ENCODE results near the gene NTF3. TPM values are rescaled to one million over a fixed set of nuclear protein-coding genes. Genes with fewer than 3 reads are reported as not detected.

Gene NTF3
- total RNA-seq, 3 donors from 2014 or later (not counting 1 experiment from before 2014, with no cell fraction given), result not detected

DNA sequence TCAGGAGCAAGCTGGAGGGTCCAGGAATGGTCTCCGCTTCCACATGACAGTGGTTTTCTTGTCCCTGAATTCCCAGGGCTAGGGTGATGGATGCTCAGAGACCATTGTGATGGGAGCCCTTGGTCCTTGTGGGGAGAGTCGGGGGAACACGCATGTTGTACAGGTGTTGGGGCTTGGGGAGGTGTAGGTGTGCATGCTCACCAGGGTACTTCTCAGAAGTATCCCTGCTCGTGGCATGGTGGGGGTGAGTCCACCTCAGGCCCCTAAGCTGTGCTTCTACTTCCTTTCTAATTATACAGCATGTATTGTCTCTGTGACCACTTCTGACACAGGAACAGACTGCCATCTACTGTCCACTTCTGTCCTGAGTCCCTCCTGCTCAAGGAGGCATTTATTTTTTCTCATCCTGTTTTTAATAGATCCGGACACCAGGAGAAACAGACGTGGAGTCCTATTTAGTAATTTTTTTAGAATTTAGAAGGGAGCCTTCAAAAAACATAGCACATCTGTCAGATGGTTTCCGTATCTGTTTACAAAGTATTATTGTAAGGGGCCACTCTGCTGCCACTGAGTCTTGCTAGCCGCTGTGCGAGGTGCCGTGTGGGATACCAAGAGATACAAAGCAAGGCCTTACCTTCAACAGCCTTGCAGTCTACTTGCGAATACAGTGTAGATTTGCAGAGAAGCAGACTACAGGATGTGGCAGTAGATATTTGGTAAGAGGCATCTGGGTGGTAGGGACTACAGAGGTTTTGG lies 10.5 kb downstream of the NTF3 start:
- no peaks in the 10 kb centered on the region for H3K36me3 ChIP-seq (ENCODE audit: control insufficient read depth, insufficient read depth, low read length)
- 76% methylated on average over 11 of the region's 11 CpGs for WGBS (ENCODE audit: insufficient coverage)
- no peaks in the 10 kb centered on the region for H3K9me3 Mint-ChIP-seq
- no peak overlapping the region for H3K4me3 Mint-ChIP-seq
- H3K36me3 Mint-ChIP-seq, result no peaks in the 10 kb centered on the region
- ATAC-seq, result no peak
- TF ChIP-seq, protein P1, sequence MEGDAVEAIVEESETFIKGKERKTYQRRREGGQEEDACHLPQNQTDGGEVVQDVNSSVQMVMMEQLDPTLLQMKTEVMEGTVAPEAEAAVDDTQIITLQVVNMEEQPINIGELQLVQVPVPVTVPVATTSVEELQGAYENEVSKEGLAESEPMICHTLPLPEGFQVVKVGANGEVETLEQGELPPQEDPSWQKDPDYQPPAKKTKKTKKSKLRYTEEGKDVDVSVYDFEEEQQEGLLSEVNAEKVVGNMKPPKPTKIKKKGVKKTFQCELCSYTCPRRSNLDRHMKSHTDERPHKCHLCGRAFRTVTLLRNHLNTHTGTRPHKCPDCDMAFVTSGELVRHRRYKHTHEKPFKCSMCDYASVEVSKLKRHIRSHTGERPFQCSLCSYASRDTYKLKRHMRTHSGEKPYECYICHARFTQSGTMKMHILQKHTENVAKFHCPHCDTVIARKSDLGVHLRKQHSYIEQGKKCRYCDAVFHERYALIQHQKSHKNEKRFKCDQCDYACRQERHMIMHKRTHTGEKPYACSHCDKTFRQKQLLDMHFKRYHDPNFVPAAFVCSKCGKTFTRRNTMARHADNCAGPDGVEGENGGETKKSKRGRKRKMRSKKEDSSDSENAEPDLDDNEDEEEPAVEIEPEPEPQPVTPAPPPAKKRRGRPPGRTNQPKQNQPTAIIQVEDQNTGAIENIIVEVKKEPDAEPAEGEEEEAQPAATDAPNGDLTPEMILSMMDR (IDR thresholded peaks at IDR 0.05), result no peak
- no peak overlapping the region for H3K27ac ChIP-seq (ENCODE audit: low read length)
- H3K9me3 ChIP-seq (ENCODE audit: control insufficient read depth, insufficient read depth, low read length), result no peaks in the 10 kb centered on the region
- no peak overlapping the region for H3K4me3 ChIP-seq (ENCODE audit: low read length)
- intact Hi-C loops (cut with micrococcal nuclease), result no loop called here
- peaks cover 18 to 48% of the 10 kb centered on the region in 2 donors for H3K27me3 Mint-ChIP-seq (ENCODE audit: low read depth in 2 of 2)
- no peak for DNase-seq
- no peaks in the 10 kb centered on the region for H3K4me1 ChIP-seq (ENCODE audit: control insufficient read depth, insufficient read depth, low read length)
- no peak overlapping the region for H3K27ac Mint-ChIP-seq
- H3K27me3 ChIP-seq (ENCODE audit: control insufficient read depth, insufficient read depth, low read length), result no peaks in the 10 kb centered on the region
- H3K4me1 Mint-ChIP-seq, result no peaks in the 10 kb centered on the region

DNA sequence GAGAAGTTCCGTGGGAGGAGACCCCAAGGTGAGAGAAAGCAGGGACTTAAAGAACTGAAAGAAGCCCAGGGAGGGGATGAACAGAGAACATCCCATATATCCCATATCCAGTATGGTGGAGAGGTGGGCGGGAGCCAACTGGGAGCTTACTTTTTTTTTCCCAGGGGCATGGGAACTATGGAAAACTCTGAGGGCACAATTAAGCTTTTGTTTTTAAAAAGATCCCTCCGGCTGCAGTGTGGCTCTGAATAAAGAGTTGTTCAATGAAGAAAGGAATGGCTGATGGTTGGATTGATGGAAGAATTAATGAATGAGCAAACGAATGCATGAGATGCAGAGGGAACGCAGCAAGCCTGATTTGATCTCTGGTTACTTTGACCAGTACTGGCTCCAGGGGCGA lies 12.6 kb downstream of the NTF3 start:
- H3K9me3 Mint-ChIP-seq, result no peaks in the 10 kb centered on the region
- no peak overlapping the region for H3K4me3 Mint-ChIP-seq
- WGBS (ENCODE audit: insufficient coverage), result 80% methylated on average over 6 of the region's 6 CpGs
- no peaks in the 10 kb centered on the region for H3K4me1 ChIP-seq (ENCODE audit: control insufficient read depth, insufficient read depth, low read length)
- H3K27me3 ChIP-seq (ENCODE audit: control insufficient read depth, insufficient read depth, low read length), result no peaks in the 10 kb centered on the region
- H3K36me3 Mint-ChIP-seq, result no peaks in the 10 kb centered on the region
- no peak for DNase-seq
- no peak overlapping the region for H3K27ac ChIP-seq (ENCODE audit: low read length)
- H3K27me3 Mint-ChIP-seq (ENCODE audit: low read depth in 2 of 2), result peaks cover 12 to 39% of the 10 kb centered on the region in 2 donors
- TF ChIP-seq, protein P1 (IDR thresholded peaks at IDR 0.05), result no peak
- no peaks in the 10 kb centered on the region for H3K4me1 Mint-ChIP-seq
- no peak overlapping the region for H3K4me3 ChIP-seq (ENCODE audit: low read length)
- intact Hi-C loops (cut with micrococcal nuclease), result no loop called here
- no peak for ATAC-seq
- no peak overlapping the region for H3K27ac Mint-ChIP-seq
- H3K36me3 ChIP-seq (ENCODE audit: control insufficient read depth, insufficient read depth, low read length), result no peaks in the 10 kb centered on the region
- H3K9me3 ChIP-seq (ENCODE audit: control insufficient read depth, insufficient read depth, low read length), result no peaks in the 10 kb centered on the region

DNA sequence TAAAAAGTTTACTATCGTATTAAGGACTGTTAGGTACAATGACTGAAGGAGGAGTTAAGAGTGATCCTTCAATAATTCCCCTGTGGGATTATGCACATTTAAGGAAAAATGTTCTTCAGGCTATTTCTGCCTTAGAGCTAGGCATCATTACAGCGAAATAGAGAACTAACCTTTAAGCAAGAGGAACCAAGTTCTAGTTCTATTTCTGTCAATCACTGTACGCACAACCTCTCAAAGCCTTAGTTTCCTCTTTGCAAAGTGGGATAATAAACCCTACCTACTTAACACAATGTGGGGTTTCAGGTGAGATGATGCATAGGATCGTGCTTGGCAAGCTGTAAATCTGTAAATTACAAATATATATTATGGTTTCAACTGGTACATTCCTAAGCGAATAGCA lies 15.4 kb downstream of the NTF3 start:
- no peak overlapping the region for H3K4me3 ChIP-seq (ENCODE audit: low read length)
- ATAC-seq, result no peak
- intact Hi-C loops (cut with micrococcal nuclease), result no loop called here

More for the DNA sequence above, 15.4 kb downstream of the NTF3 start:
- no peaks in the 10 kb centered on the region for H3K36me3 Mint-ChIP-seq
- no peak for DNase-seq
- H3K36me3 ChIP-seq (ENCODE audit: control insufficient read depth, insufficient read depth, low read length), result no peaks in the 10 kb centered on the region
- H3K4me1 Mint-ChIP-seq, result no peaks in the 10 kb centered on the region
- no peak overlapping the region for H3K4me3 Mint-ChIP-seq
- WGBS (ENCODE audit: insufficient coverage), result 80% methylated on average over 3 of the region's 5 CpGs
- H3K27ac ChIP-seq (ENCODE audit: low read length), result no peak overlapping the region
- H3K27ac Mint-ChIP-seq, result no peak overlapping the region
- H3K27me3 ChIP-seq (ENCODE audit: control insufficient read depth, insufficient read depth, low read length), result no peaks in the 10 kb centered on the region
- TF ChIP-seq, protein P1 (IDR thresholded peaks at IDR 0.05), result no peak
- peaks cover 8 to 17% of the 10 kb centered on the region in 2 donors for H3K27me3 Mint-ChIP-seq (ENCODE audit: low read depth in 2 of 2)
- no peaks in the 10 kb centered on the region for H3K9me3 ChIP-seq (ENCODE audit: control insufficient read depth, insufficient read depth, low read length)
- no peaks in the 10 kb centered on the region for H3K9me3 Mint-ChIP-seq
- H3K4me1 ChIP-seq (ENCODE audit: control insufficient read depth, insufficient read depth, low read length), result no peaks in the 10 kb centered on the region

Data from natural killer cell (primary cell).